HepG2 (cell line): ENCODE measurements around the gene RFTN1. TPM values are rescaled to one million over a fixed set of nuclear protein-coding genes. Genes with fewer than 3 reads are reported as not detected.

Source experiments
- ATAC-seq: fragments of 200-7000 bp; cut with Tn5 transposase; 3 replicates; pipeline ENCODE4 v1.9.1; 2020; ENCODE audit warnings: mild to moderate bottlenecking, moderate library complexity
- BruUV-seq: library from RNA; stranded (reverse); fragments of 400-500 nt; replicated peaks from 2 replicates; lab custom pipeline; 2021; lab: Mats Ljungman, UMichigan
- CTCF ChIA-PET: fragments of 300-600 bp; formaldehyde crosslinking; extraction: SDS; loops from one replicate; lab custom pipeline; 2021; ENCODE audit warnings: low total read pairs, inconsistent platforms, low intra/inter-chr PET ratio; lab: Yijun Ruan, JAX
- POLR2A ChIA-PET: fragments of 350-600 bp; sonication (Branson Sonifier 250); formaldehyde crosslinking; loops from one replicate; lab custom pipeline; 2020; ENCODE audit warnings: antibody characterized with exemption, inconsistent platforms; lab: Yijun Ruan, JAX
- DNase-seq: peaks from one replicate; pipeline ENCODE4 v3.0.0-alpha.2; 2015; ENCODE audit warnings: low spot score
- FAIRE-seq: peaks from 3 replicates; lab custom pipeline; 2011; peaks lifted over from hg19 to GRCh38; lab: Jason Lieb, UNC
- H2AFZ ChIP-seq: one replicate; pipeline ENCODE4 v1.6.1; 2011; ENCODE audit warnings: low read length, inconsistent platforms
- H3K27ac ChIP-seq: fragments of 300-600 bp; 3 replicates; pipeline ENCODE4 v1.8.0; 2011; ENCODE audit warnings: mixed run types, mild to moderate bottlenecking, mixed read lengths, low read length, inconsistent platforms; ENCODE audit not compliant: insufficient read depth; ENCODE audit errors: extremely low read length
- H3K27me3 ChIP-seq, 2 experiments: fragments of 200-600 bp in 1 of 2; 2 replicates in 1 of 2; 3 replicates in 1 of 2; pipeline versions ENCODE4 v1.6.0 to v1.8.0; 2011; ENCODE audit warnings: low read length in 2 of 2, mild to moderate bottlenecking in 2 of 2, moderate library complexity in 2 of 2, inconsistent platforms in 1 of 2; ENCODE audit not compliant: insufficient read depth in 2 of 2, control insufficient read depth in 1 of 2
- H3K36me3 ChIP-seq, 2 experiments: fragments of 200-600 bp in 1 of 2; replicated peaks in 1 of 2; 2 replicates in 1 of 2; 3 replicates in 1 of 2; pipeline versions ENCODE4 v1.5.1 to v1.8.0; 2011; ENCODE audit warnings: low read length in 2 of 2, inconsistent platforms in 1 of 2; ENCODE audit not compliant: insufficient read depth in 2 of 2, control insufficient read depth in 1 of 2
- H3K4me1 ChIP-seq: 2 replicates; pipeline ENCODE4 v1.5.1; 2012; ENCODE audit warnings: low read length, inconsistent platforms; ENCODE audit not compliant: insufficient read depth
- H3K4me2 ChIP-seq: 2 replicates; pipeline ENCODE4 v1.6.0; 2011; ENCODE audit warnings: low read depth, low read length, inconsistent platforms
- H3K4me3 ChIP-seq, 3 experiments: fragments of 200-600 bp in 1 of 3; sonication (generic), shearing (Covaris generic) in 1 of 3; replicated peaks in 1 of 3; 2 replicates each; pipeline ENCODE4 v1.5.1; 2011 to 2016; ENCODE audit warnings: low read length in 3 of 3, inconsistent platforms in 2 of 3, low read depth in 2 of 3, mild to moderate bottlenecking in 2 of 3, control low read depth in 1 of 3, mixed read lengths in 1 of 3; ENCODE audit not compliant: insufficient read depth in 1 of 3
- H3K79me2 ChIP-seq: one replicate; pipeline ENCODE4 v1.6.1; 2011; ENCODE audit warnings: low read length, inconsistent platforms; ENCODE audit not compliant: insufficient read depth
- H3K9ac ChIP-seq: 2 replicates; pipeline ENCODE4 v1.6.0; 2011; ENCODE audit warnings: mild to moderate bottlenecking, low read depth, low read length, inconsistent platforms; ENCODE audit not compliant: insufficient read depth
- H3K9me3 ChIP-seq: 2 replicates; pipeline ENCODE4 v1.5.1; 2012; ENCODE audit warnings: mild to moderate bottlenecking, low read length
- H4K20me1 ChIP-seq: 2 replicates; pipeline ENCODE4 v1.6.0; 2011; ENCODE audit warnings: inconsistent platforms, mild to moderate bottlenecking, low read length, moderate library complexity; ENCODE audit not compliant: insufficient read depth
- HIVEP1 ChIP-seq: sonication (generic); formaldehyde crosslinking; IDR thresholded peaks from 2 replicates; pipeline ENCODE4 v1.4.0; 2020; ENCODE audit warnings: mild to moderate bottlenecking, missing genetic modification reagents
- IRF9 ChIP-seq: sonication (generic); formaldehyde crosslinking; IDR thresholded peaks from 2 replicates; pipeline ENCODE4 v1.8.0; 2022; ENCODE audit warnings: missing genetic modification reagents, mild to moderate bottlenecking, borderline replicate concordance
- MEF2D ChIP-seq: sonication (generic); formaldehyde crosslinking; IDR thresholded peaks from 2 replicates; pipeline ENCODE4 v1.5.1; 2020; ENCODE audit warnings: mild to moderate bottlenecking, missing genetic modification reagents
- NFE2L2 ChIP-seq: fragments of 150-350 bp; IDR thresholded peaks from 2 replicates; pipeline ENCODE4 v1.6.1; 2014; ENCODE audit warnings: low read length
- RELA ChIP-seq: sonication (generic); formaldehyde crosslinking; IDR thresholded peaks from 2 replicates; pipeline ENCODE4 v1.4.0; 2020; ENCODE audit warnings: missing genetic modification reagents
- RNF219 ChIP-seq: sonication (generic); formaldehyde crosslinking; IDR thresholded peaks from 2 replicates; pipeline ENCODE4 v1.5.0; 2020; ENCODE audit warnings: mild to moderate bottlenecking, missing genetic modification reagents
- RORA ChIP-seq: sonication (generic); formaldehyde crosslinking; IDR thresholded peaks from 2 replicates; pipeline ENCODE4 v1.5.0; 2020; ENCODE audit warnings: mild to moderate bottlenecking, missing genetic modification reagents, moderate library complexity
- SMAD9 ChIP-seq: sonication (generic); formaldehyde crosslinking; IDR thresholded peaks from 2 replicates; pipeline ENCODE4 v1.5.1; 2020; ENCODE audit warnings: mild to moderate bottlenecking, missing genetic modification reagents
- ZNF263 ChIP-seq: sonication (generic); formaldehyde crosslinking; IDR thresholded peaks from 2 replicates; pipeline ENCODE4 v1.4.0; 2020; ENCODE audit warnings: missing genetic modification reagents
- ZNF598 ChIP-seq: sonication (generic); formaldehyde crosslinking; IDR thresholded peaks from 2 replicates; pipeline ENCODE4 v1.5.1; 2020; ENCODE audit warnings: mild to moderate bottlenecking, missing genetic modification reagents, borderline replicate concordance
- ZNF841 ChIP-seq: sonication (generic); formaldehyde crosslinking; IDR thresholded peaks from 2 replicates; pipeline ENCODE4 v1.8.1; 2023; ENCODE audit warnings: missing genetic modification reagents, borderline replicate concordance
- ZNF878 ChIP-seq: sonication (generic); formaldehyde crosslinking; IDR thresholded peaks from 2 replicates; pipeline ENCODE4 v1.8.1; 2023; ENCODE audit warnings: mild to moderate bottlenecking, missing genetic modification reagents, moderate library complexity
- ZSCAN30 ChIP-seq: sonication (generic); formaldehyde crosslinking; IDR thresholded peaks from 2 replicates; pipeline ENCODE4 v1.5.0; 2020; ENCODE audit warnings: mild to moderate bottlenecking, missing genetic modification reagents
- WGBS: methylation state at CpG from one replicate; pipeline ENCODE4 v1.1.6; 2017; ENCODE audit warnings: low lambda C conversion rate; 5-methylcytosine and 5-hydroxymethylcytosine counted together
- in situ Hi-C: cut with HindIII; loops from 2 replicates; pipeline ENCODE4 v1.10.0; 2017; ENCODE audit warnings: low pct_unique_long_range_greater_than_20kb; ENCODE audit not compliant: extremely low pct_ligation_motif_present
- intact Hi-C: fragments of 100-400 bp; cut with micrococcal nuclease; formaldehyde crosslinking; loops from one replicate; pipeline ENCODE4 v1.10.0; 2022; ENCODE audit not compliant: unreplicated experiment
- polyA plus RNA-seq, 8 experiments: library from polyadenylated mRNA; depleted of rRNA in 3 of 8; stranded (reverse) in 7 of 8; unstranded in 1 of 8; fragments of >200 nt; fragmentation: Illumina TruSeq in 4 of 8; extraction: Trizol in 4 of 8; gene quantifications; 2 replicates each; pipeline versions ENCODE4 v1.2.1 to v1.2.3, GENCODE V29; 2011 to 2016; ENCODE audit warnings: low read depth in 4 of 8, missing spikeins in 1 of 8, mixed read lengths in 1 of 8; ENCODE audit not compliant: insufficient read depth in 1 of 8
- total RNA-seq, 5 experiments: library from RNA; depleted of rRNA; stranded (reverse); fragments of >200 nt; fragmentation: Illumina TruSeq; extraction: Trizol; gene quantifications; 2 replicates each; pipeline ENCODE4 v1.2.3, GENCODE V29; 2016; ENCODE audit warnings: low read depth in 1 of 5
- TF ChIP-seq, protein P1 (sequence below): sonication (generic); formaldehyde crosslinking; IDR thresholded peaks from 2 replicates; pipeline ENCODE4 v1.5.0; 2020; ENCODE audit warnings: mild to moderate bottlenecking, missing genetic modification reagents, borderline replicate concordance
- TF ChIP-seq, protein P2 (sequence below): sonication (generic); formaldehyde crosslinking; IDR thresholded peaks from 2 replicates; pipeline ENCODE4 v1.5.0; 2020; ENCODE audit warnings: mild to moderate bottlenecking, low read depth, missing genetic modification reagents, borderline replicate concordance
- TF ChIP-seq, protein P3 (sequence below): sonication (generic); formaldehyde crosslinking; IDR thresholded peaks from 2 replicates; pipeline ENCODE4 v1.8.0; 2022; ENCODE audit warnings: mild to moderate bottlenecking, missing genetic modification reagents

RFTN1 gene
- total and polyA plus RNA-seq, 2 of the 13 experiments (the other 11 are each of a cell fraction or from before 2014, with no cell fraction given): not detected

GRCh38 chr3:16528106-16528505 lies 14.6 kb upstream of the RFTN1 start:
- no peak overlapping the region for H3K9ac ChIP-seq
- H4K20me1 ChIP-seq: no peaks in the 10 kb centered on the region
- H3K27ac ChIP-seq: no peak overlapping the region
- intact Hi-C loops (no loop called here), in situ Hi-C loops (loop anchor here (25.0 kb wide), 1 partner anchor 491 kb away; no protein-coding TSS in a partner anchor)
- 28% methylated on average over 5 of the region's 5 CpGs for WGBS
- ChIA-PET POLR2A (no interaction called here), CTCF (no interaction called here)
- no peak overlapping the region for H3K4me2 ChIP-seq
- no peaks in the 10 kb centered on the region for H3K4me1 ChIP-seq
- ATAC-seq (no peak), DNase-seq (no peak), FAIRE-seq (no peak)
- peaks cover 2 to 19% of the 10 kb centered on the region in 2 experiments; a peak in 2 of 5 replicates for H3K27me3 ChIP-seq
- no peaks in the 10 kb centered on the region for H3K79me2 ChIP-seq
- no TSS peak for BruUV-seq
- H3K36me3 ChIP-seq: no peaks in the 10 kb centered on the region
- no peak overlapping the region for H3K4me3 ChIP-seq
- H3K9me3 ChIP-seq: peaks cover 5% of the 10 kb centered on the region; the same call in 1 of the 2 replicates
- no peak overlapping the region for H2AFZ ChIP-seq
- TF ChIP-seq ZNF878 (no peak), IRF9 (CRISPR knock-in tag) (no peak), RELA (CRISPR knock-in tag) (no peak), NFE2L2 (no peak), RNF219 (no peak), HIVEP1 (CRISPR knock-in tag) (no peak), SMAD9 (CRISPR knock-in tag) (no peak), MEF2D (CRISPR knock-in tag) (no peak), ZNF263 (CRISPR knock-in tag) (no peak), ZNF841 (CRISPR knock-in tag) (no peak), RORA (no peak), ZSCAN30 (CRISPR knock-in tag) (no peak), ZNF598 (CRISPR knock-in tag) (no peak)
- TF ChIP-seq, protein P1, sequence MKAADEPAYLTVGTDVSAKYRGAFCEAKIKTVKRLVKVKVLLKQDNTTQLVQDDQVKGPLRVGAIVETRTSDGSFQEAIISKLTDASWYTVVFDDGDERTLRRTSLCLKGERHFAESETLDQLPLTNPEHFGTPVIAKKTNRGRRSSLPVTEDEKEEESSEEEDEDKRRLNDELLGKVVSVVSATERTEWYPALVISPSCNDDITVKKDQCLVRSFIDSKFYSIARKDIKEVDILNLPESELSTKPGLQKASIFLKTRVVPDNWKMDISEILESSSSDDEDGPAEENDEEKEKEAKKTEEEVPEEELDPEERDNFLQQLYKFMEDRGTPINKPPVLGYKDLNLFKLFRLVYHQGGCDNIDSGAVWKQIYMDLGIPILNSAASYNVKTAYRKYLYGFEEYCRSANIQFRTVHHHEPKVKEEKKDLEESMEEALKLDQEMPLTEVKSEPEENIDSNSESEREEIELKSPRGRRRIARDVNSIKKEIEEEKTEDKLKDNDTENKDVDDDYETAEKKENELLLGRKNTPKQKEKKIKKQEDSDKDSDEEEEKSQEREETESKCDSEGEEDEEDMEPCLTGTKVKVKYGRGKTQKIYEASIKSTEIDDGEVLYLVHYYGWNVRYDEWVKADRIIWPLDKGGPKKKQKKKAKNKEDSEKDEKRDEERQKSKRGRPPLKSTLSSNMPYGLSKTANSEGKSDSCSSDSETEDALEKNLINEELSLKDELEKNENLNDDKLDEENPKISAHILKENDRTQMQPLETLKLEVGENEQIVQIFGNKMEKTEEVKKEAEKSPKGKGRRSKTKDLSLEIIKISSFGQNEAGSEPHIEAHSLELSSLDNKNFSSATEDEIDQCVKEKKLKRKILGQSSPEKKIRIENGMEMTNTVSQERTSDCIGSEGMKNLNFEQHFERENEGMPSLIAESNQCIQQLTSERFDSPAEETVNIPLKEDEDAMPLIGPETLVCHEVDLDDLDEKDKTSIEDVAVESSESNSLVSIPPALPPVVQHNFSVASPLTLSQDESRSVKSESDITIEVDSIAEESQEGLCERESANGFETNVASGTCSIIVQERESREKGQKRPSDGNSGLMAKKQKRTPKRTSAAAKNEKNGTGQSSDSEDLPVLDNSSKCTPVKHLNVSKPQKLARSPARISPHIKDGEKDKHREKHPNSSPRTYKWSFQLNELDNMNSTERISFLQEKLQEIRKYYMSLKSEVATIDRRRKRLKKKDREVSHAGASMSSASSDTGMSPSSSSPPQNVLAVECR (CRISPR knock-in tag): no peak
- TF ChIP-seq, protein P2, sequence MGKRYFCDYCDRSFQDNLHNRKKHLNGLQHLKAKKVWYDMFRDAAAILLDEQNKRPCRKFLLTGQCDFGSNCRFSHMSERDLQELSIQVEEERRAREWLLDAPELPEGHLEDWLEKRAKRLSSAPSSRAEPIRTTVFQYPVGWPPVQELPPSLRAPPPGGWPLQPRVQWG: no peak
- TF ChIP-seq, protein P3, sequence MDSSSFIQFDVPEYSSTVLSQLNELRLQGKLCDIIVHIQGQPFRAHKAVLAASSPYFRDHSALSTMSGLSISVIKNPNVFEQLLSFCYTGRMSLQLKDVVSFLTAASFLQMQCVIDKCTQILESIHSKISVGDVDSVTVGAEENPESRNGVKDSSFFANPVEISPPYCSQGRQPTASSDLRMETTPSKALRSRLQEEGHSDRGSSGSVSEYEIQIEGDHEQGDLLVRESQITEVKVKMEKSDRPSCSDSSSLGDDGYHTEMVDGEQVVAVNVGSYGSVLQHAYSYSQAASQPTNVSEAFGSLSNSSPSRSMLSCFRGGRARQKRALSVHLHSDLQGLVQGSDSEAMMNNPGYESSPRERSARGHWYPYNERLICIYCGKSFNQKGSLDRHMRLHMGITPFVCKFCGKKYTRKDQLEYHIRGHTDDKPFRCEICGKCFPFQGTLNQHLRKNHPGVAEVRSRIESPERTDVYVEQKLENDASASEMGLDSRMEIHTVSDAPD: no peak
